RWPE1 (cell line): ENCODE results near the gene RASAL2.

Source experiments
- CTCF ChIA-PET: fragments of 350-600 bp; sonication (Branson Sonifier 250); formaldehyde crosslinking; extraction: SDS; loops from one replicate; lab custom pipeline; 2021; lab: Yijun Ruan, JAX
- POLR2A ChIA-PET: fragments of 400-600 bp; formaldehyde crosslinking; extraction: SDS; loops from one replicate; lab custom pipeline; 2020; ENCODE audit warnings: antibody characterized with exemption; ENCODE audit not compliant: low non-redundant PET; lab: Yijun Ruan, JAX
- DNase-seq: peaks from one replicate; pipeline ENCODE4 v3.0.0; 2012; ENCODE audit warnings: low spot score
- H3K27ac ChIP-seq: fragments of 450-650 bp; 2 replicates; pipeline ENCODE4 v1.5.1; 2017
- TF ChIP-seq, protein P1 (sequence below): fragments of 450-650 bp; conservative IDR thresholded peaks from 2 replicates; pipeline ENCODE4 v1.5.1; 2017; ENCODE audit warnings: low read depth, mild to moderate bottlenecking

The RASAL2 gene

DNA sequence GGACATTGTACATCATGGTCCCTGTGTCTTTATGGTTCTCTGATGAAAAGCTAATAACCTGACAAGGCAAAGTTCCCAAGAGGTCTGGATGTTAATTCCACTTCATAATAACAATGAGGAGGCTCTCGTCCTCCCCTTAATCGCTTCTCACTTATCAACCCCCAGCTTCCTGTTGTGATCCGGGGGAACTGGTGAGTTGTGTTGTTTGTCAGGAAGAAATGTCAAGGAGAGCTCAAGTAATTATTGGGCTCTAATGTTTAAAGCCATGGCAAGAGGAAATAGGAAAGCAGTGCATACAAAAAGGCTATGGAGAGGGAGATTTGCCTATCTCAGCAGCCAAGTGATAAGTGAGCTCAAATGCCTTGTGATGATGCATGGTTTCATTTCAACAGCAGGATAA is 42.8 kb upstream of the RASAL2 start:
- no peak for DNase-seq
- ChIA-PET POLR2A (no interaction called here), CTCF (interaction anchor here (0.6 to 0.8 kb wide), 3 partner anchors 52 to 355 kb away, joined by 3 to 5 read pairs (median 3); no protein-coding TSS in a partner anchor)
- H3K27ac ChIP-seq, result no peak overlapping the region
- TF ChIP-seq, protein P1, sequence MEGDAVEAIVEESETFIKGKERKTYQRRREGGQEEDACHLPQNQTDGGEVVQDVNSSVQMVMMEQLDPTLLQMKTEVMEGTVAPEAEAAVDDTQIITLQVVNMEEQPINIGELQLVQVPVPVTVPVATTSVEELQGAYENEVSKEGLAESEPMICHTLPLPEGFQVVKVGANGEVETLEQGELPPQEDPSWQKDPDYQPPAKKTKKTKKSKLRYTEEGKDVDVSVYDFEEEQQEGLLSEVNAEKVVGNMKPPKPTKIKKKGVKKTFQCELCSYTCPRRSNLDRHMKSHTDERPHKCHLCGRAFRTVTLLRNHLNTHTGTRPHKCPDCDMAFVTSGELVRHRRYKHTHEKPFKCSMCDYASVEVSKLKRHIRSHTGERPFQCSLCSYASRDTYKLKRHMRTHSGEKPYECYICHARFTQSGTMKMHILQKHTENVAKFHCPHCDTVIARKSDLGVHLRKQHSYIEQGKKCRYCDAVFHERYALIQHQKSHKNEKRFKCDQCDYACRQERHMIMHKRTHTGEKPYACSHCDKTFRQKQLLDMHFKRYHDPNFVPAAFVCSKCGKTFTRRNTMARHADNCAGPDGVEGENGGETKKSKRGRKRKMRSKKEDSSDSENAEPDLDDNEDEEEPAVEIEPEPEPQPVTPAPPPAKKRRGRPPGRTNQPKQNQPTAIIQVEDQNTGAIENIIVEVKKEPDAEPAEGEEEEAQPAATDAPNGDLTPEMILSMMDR, result no peak

DNA sequence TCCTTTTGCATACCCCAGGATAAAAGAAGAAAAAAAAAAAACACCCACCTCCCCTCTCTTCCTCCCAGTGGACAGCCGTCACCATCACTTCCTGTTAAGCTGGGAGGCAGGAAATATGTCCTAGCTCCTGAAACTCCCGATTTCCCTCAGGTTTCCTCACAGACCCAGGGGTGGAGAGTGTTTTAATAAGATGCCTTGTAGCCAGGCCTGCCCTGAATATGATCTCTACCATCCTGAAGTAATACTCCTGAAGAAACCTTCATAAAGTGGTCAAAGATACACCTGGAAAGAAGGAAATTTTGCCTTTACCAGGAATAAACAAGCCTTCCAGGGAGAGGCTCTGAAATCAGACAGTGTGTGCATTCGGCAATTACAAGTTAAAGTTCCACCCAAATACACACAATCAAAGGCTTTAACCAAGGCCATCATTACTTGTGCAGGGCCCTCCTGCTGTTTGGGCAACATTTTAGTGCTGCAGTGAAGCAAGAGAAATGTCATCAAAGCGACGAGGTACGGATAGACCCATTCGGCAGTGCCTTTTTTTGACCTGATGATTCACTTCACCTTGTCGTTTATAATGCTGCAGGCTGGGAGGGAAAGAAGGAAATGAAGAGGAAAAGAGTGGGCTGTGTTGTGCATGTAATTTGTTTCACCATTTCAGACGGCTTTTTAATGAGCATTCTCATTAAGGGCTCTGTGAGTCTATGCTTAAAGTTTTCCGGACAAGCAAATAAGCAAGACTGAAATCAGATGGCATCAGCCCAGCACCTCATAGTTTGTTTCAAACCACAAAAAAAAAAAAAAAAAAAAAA is 41.0 kb upstream of the RASAL2 start:
- TF ChIP-seq, protein P1, result no peak

DNA sequence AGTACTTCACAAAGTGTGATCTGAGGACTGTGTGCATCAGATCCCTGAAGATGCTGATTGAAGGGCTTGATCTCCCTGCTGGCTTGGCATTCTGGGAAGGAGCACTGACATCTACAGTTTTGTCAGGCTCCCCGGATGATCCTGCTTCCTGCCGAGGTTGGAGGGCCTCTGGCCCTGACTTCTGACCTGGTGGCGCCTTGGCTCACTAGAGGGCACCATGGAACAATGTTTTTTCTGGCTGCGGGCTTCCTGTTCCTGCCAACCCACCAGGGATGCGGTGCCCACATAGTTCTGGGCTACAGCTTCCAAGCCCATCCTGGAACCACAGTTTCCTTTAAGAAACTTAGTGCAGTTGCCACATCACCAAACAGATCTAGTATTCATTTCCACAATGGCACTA is 38.8 kb upstream of the RASAL2 start:
- DNase-seq, result peak; percentile 45
- ChIA-PET CTCF (no interaction called here), POLR2A (no interaction called here)
- no peak overlapping the region for H3K27ac ChIP-seq
- TF ChIP-seq, protein P1, result peak; percentile 27

More for the DNA sequence above, 41.0 kb upstream of the RASAL2 start:
- CTCF ChIA-PET, result no interaction called here
- H3K27ac ChIP-seq, result no peak overlapping the region
- no peak for DNase-seq
- POLR2A ChIA-PET, result interaction anchor here (0.6 kb wide), 1 partner anchor 183 kb away, joined by 5 read pairs; no protein-coding TSS in a partner anchor

DNA sequence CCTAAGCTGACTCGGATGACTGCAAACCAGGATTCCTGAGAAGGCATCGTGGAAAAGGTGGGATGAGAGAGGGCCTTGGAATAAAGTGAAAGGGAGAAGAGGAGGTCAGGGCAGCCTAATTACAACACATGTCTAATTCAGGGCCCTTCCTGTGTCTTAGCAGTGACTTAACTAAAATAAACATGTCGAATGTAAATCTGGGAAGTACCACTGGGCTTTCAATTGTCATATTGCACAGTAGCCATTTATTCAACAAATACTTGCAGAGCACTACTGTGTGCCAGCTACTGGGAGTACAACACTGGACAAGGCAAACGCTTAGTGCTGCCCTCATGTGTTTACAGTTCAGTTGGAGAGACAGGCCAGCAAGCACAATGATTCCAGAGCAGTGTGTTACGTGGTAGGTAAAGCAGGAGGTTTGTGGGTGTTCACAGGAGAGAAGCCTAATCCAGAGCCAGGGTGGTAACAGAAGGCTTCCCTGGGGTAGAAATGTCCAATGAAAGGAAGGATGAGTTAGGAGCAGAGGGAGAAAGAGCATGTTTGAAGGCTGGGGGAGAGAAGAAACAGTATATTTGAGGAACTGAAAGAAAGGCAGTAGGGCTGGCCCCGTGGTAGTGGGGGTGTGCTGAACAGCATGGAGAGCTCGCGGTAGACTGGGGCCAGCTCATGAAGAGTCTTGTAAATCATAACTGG is 38.0 kb upstream of the RASAL2 start:
- no peak for DNase-seq
- POLR2A ChIA-PET, result no interaction called here

DNA sequence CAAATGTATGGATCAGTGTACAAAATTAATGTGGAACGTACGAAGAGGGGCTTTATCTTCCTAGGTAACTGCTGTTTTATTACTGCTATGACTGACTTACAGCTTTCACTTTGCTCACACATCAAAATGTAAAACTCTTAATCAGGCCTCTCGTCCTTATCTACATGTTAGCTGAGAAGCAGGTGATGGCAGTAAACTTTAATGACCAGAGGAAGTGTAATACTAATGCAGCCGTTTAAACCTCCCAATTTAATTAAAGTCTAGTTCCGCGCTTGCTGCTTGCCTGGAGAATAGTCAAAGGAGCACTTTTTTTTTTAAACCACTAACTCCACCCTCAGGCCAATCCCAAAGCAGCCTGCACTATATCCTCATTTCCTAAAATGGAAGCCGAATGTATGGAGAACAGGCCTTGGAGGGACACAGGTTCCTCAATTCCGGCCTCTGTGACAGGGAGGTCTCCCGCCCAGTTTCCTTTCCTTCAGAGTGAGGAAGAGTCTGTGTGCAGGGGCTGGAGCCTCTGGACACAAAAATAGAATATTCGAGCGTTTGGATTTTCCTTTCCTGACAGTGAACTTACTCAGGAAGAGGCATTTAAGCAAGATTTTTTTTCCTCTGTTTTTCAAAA is 36.7 kb upstream of the RASAL2 start:
- no peak for DNase-seq
- POLR2A ChIA-PET, result no interaction called here
- no peak overlapping the region for H3K27ac ChIP-seq
- CTCF ChIA-PET, result no interaction called here
- TF ChIP-seq, protein P1, result no peak

More for the DNA sequence above, 38.0 kb upstream of the RASAL2 start:
- TF ChIP-seq, protein P1, result no peak
- CTCF ChIA-PET, result interaction anchor here (0.6 to 0.7 kb wide), 2 partner anchors 20 to 394 kb away, joined by 4 to 6 read pairs; no protein-coding TSS in a partner anchor
- H3K27ac ChIP-seq, result no peak overlapping the region

DNA sequence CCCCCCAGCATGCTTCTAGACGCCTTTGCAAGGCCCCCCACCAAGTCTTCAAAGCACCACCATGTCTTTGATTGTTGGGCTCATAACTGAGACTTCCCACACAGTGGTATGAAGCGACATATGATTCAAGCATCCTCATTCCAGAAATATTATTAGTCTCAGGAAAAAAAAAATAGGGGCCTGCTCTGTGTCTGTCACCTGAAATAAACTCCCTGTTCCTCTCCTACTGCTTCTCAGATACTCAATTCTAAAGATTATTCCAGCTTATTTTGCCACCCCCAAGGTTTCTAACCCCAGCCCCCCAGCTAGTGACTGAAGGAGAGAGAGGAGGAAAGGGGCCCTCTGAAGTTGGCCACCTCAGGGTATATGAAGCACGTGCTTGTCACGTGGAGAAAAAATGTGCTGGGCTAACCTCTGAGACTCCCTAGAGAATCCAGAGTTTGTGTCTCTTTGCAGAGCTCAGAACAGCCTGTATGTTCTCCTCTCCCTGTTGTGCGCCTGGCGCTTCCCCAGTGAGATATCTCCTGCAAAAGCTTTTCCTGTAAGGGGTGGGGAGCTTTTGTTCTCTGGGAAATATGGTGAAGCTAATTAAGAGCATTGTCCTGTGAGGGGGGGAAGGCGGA is 35.9 kb upstream of the RASAL2 start:
- TF ChIP-seq, protein P1, result no peak
- POLR2A ChIA-PET, result no interaction called here
- no peak for DNase-seq
- no peak overlapping the region for H3K27ac ChIP-seq
- CTCF ChIA-PET, result no interaction called here
